GM12878 (cell line): Measurements from ENCODE around the gene BCAS4.

Source experiments
- CHD4 ChIP-seq: fragments of 200-600 bp; sonication (generic); IDR thresholded peaks from 2 replicates; pipeline ENCODE4 v1.6.1; 2016; ENCODE audit warnings: mild to moderate bottlenecking
- LARP7 ChIP-seq: fragments of 450-650 bp; IDR thresholded peaks from 2 replicates; pipeline ENCODE4 v1.6.1; 2017; ENCODE audit warnings: mild to moderate bottlenecking
- TF ChIP-seq, protein P1 (sequence below), 3 experiments: IDR thresholded peaks in 2 of 3; conservative IDR thresholded peaks in 1 of 3; 2 replicates each; pipeline ENCODE4 v1.5.1; 2011; ENCODE audit warnings: low read depth in 3 of 3, low read length in 3 of 3, mild to moderate bottlenecking in 3 of 3, control low read depth in 2 of 3, moderate library complexity in 2 of 3, inconsistent platforms in 1 of 3, mixed read lengths in 1 of 3; ENCODE audit not compliant: control insufficient read depth in 2 of 3, insufficient read depth in 1 of 3; ENCODE audit errors: extremely low read depth in 1 of 3

DNA sequence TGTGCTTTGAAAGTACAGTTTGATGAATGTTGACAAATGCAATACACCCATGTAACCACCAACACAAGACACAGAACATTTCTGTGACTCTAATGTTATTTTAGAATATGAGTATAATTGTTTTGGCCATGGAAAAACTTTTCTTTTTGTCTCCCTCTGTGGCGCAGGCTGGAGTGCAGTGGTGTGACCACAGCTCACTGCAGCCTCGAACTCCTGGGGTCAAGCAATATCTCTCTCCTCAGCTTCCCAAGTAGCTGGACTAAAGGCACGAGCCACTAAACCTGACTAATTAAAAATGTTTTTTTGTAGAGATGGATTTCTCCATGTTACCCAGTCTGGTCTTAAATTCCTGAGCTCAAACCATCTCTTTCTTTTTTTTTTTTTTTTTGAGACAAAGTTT is 20.3 kb upstream of the BCAS4 start:
- no peak for TF ChIP-seq LARP7
- TF ChIP-seq, protein P1, sequence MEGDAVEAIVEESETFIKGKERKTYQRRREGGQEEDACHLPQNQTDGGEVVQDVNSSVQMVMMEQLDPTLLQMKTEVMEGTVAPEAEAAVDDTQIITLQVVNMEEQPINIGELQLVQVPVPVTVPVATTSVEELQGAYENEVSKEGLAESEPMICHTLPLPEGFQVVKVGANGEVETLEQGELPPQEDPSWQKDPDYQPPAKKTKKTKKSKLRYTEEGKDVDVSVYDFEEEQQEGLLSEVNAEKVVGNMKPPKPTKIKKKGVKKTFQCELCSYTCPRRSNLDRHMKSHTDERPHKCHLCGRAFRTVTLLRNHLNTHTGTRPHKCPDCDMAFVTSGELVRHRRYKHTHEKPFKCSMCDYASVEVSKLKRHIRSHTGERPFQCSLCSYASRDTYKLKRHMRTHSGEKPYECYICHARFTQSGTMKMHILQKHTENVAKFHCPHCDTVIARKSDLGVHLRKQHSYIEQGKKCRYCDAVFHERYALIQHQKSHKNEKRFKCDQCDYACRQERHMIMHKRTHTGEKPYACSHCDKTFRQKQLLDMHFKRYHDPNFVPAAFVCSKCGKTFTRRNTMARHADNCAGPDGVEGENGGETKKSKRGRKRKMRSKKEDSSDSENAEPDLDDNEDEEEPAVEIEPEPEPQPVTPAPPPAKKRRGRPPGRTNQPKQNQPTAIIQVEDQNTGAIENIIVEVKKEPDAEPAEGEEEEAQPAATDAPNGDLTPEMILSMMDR (IDR thresholded peaks at IDR 0.05 in 2 of 3, conservative IDR thresholded peaks at IDR 0.05 in 1 of 3; ENCODE audit: control insufficient read depth in 2 of 3, extremely low read depth in 1 of 3, insufficient read depth in 1 of 3, low read depth in 3 of 3, low read length in 3 of 3), result no peak
- TF ChIP-seq CHD4, result no peak
